SK-N-SH (cell line): Measurements from ENCODE around the gene NFKB1. TPM values are rescaled to one million over a fixed set of nuclear protein-coding genes. Genes with fewer than 3 reads are reported as not detected.

Source experiments
- CTCF ChIA-PET: fragments of 300-600, 350-600 bp; formaldehyde crosslinking; extraction: SDS; loops from one replicate; lab custom pipeline; 2021; lab: Yijun Ruan, JAX
- POLR2A ChIA-PET: fragments of 350-600 bp; sonication (Branson Sonifier 250); formaldehyde crosslinking; extraction: SDS; loops from one replicate; lab custom pipeline; 2020; ENCODE audit warnings: antibody characterized with exemption, inconsistent platforms; lab: Yijun Ruan, JAX
- DNase-seq: peaks from one replicate; pipeline ENCODE4 v3.0.0; 2012
- H2AFZ ChIP-seq: fragments of 200-600 bp; sonication (generic); 2 replicates; pipeline ENCODE4 v1.8.1; 2016; ENCODE audit warnings: antibody characterized with exemption, mild to moderate bottlenecking, low read depth
- H3F3A ChIP-seq: fragments of 200-600 bp; sonication (generic); replicated peaks from 2 replicates; pipeline ENCODE3; 2016; ENCODE audit warnings: antibody characterized with exemption, mild to moderate bottlenecking; ENCODE audit not compliant: insufficient read depth
- H3K27ac ChIP-seq, 2 experiments: fragments of 200-500 bp in 1 of 2; fragments of 200-600 bp in 1 of 2; sonication (Bioruptor generic) in 1 of 2; sonication (generic), shearing (Covaris generic) in 1 of 2; 2 replicates each; pipeline versions ENCODE4 v1.5.1 to v1.6.1; 2014 to 2016; ENCODE audit warnings: low read depth in 2 of 2, inconsistent platforms in 1 of 2, low read length in 1 of 2, mild to moderate bottlenecking in 1 of 2, mixed read lengths in 1 of 2
- H3K27me3 ChIP-seq: fragments of 200-600 bp; sonication (generic), shearing (Covaris generic); 2 replicates; pipeline ENCODE4 v1.6.1; 2016; ENCODE audit warnings: mixed run types; ENCODE audit not compliant: insufficient read depth
- H3K36me3 ChIP-seq, 2 experiments: fragments of 200-500 bp in 1 of 2; fragments of 200-600 bp in 1 of 2; sonication (Bioruptor generic) in 1 of 2; sonication (generic) in 1 of 2; replicated peaks in 1 of 2; 2 replicates each; pipeline versions ENCODE3 to v1.5.1; 2014 to 2016; ENCODE audit warnings: low read length in 1 of 2, mild to moderate bottlenecking in 1 of 2; ENCODE audit not compliant: insufficient read depth in 2 of 2, control insufficient read depth in 1 of 2
- H3K4me1 ChIP-seq, 2 experiments: fragments of 200-500 bp in 1 of 2; fragments of 200-600 bp in 1 of 2; sonication (Bioruptor generic) in 1 of 2; sonication (generic), shearing (Covaris generic) in 1 of 2; 2 replicates each; pipeline versions ENCODE4 v1.5.1 to v1.6.1; 2014 to 2016; ENCODE audit warnings: low read depth in 1 of 2, low read length in 1 of 2, mixed run types in 1 of 2; ENCODE audit not compliant: insufficient read depth in 2 of 2, control insufficient read depth in 1 of 2
- H3K4me2 ChIP-seq: fragments of 200-600 bp; sonication (generic), shearing (Covaris generic); 2 replicates; pipeline ENCODE4 v1.6.1; 2017; ENCODE audit warnings: mixed run types
- H3K4me3 ChIP-seq, 2 experiments: fragments of 200-500 bp in 1 of 2; fragments of 200-600 bp in 1 of 2; sonication (Bioruptor generic) in 1 of 2; sonication (generic), shearing (Covaris generic) in 1 of 2; 2 replicates each; pipeline versions ENCODE4 v1.5.1 to v1.8.1; 2014 to 2016; ENCODE audit warnings: low read depth in 2 of 2, inconsistent platforms in 1 of 2, low read length in 1 of 2, mild to moderate bottlenecking in 1 of 2, mixed read lengths in 1 of 2, moderate library complexity in 1 of 2
- H3K79me2 ChIP-seq: fragments of 200-600 bp; sonication (generic); 2 replicates; pipeline ENCODE4 v1.8.1; 2017; ENCODE audit warnings: mild to moderate bottlenecking; ENCODE audit not compliant: insufficient read depth
- H3K9ac ChIP-seq: fragments of 200-600 bp; sonication (generic); 2 replicates; pipeline ENCODE4 v1.6.1; 2017; ENCODE audit warnings: mixed run types
- H3K9me2 ChIP-seq: fragments of 200-600 bp; sonication (generic); 2 replicates; pipeline ENCODE4 v1.6.1; 2017; ENCODE audit warnings: mixed run types
- H3K9me3 ChIP-seq: fragments of 200-600 bp; sonication (generic); 2 replicates; pipeline ENCODE4 v1.6.1; 2017; ENCODE audit warnings: mixed run types, mild to moderate bottlenecking, moderate library complexity
- H4K20me1 ChIP-seq: fragments of 200-600 bp; sonication (generic); 2 replicates; pipeline ENCODE4 v1.6.1; 2017; ENCODE audit warnings: mild to moderate bottlenecking, mixed run types; ENCODE audit not compliant: insufficient read depth
- CTCF ChIP-seq: fragments of 200-600 bp; sonication (generic); IDR thresholded peaks from 2 replicates; pipeline ENCODE4 v1.6.1; 2017; ENCODE audit warnings: antibody characterized with exemption, mild to moderate bottlenecking, moderate library complexity
- ELF1 ChIP-seq: IDR thresholded peaks from 2 replicates; pipeline ENCODE4 v1.4.0; 2012
- EP300 ChIP-seq, 2 experiments: IDR thresholded peaks; 2 replicates each; pipeline versions ENCODE4 v1.4.0 to v1.6.1; 2012; ENCODE audit warnings: borderline replicate concordance in 1 of 2, low read depth in 1 of 2, low read length in 1 of 2
- EZH2phosphoT487 ChIP-seq: fragments of 200-600 bp; sonication (generic); IDR thresholded peaks from 2 replicates; pipeline ENCODE4 v1.6.1; 2017; ENCODE audit warnings: low read depth, mixed run types, mild to moderate bottlenecking, antibody characterized with exemption, moderate library complexity, borderline replicate concordance
- FOSL2 ChIP-seq: IDR thresholded peaks from 2 replicates; pipeline ENCODE4 v1.4.0; 2012; ENCODE audit warnings: low read depth, mild to moderate bottlenecking, moderate library complexity, borderline replicate concordance
- FOXJ3 ChIP-seq: sonication (generic); formaldehyde crosslinking; IDR thresholded peaks from 2 replicates; pipeline ENCODE4 v1.5.1; 2020; ENCODE audit warnings: mild to moderate bottlenecking, missing genetic modification reagents
- FOXM1 ChIP-seq: IDR thresholded peaks from 2 replicates; pipeline ENCODE4 v1.4.0; 2012; ENCODE audit warnings: low read depth, mild to moderate bottlenecking
- GABPA ChIP-seq: IDR thresholded peaks from 2 replicates; pipeline ENCODE4 v1.4.0; 2012; ENCODE audit warnings: low read depth, mild to moderate bottlenecking
- GATA2 ChIP-seq: sonication (generic); formaldehyde crosslinking; IDR thresholded peaks from 2 replicates; pipeline ENCODE4 v1.5.0; 2020; ENCODE audit warnings: mild to moderate bottlenecking, missing genetic modification reagents
- MEF2A ChIP-seq: IDR thresholded peaks from 2 replicates; pipeline ENCODE4 v1.4.0; 2012; ENCODE audit warnings: low read depth, borderline replicate concordance
- MXI1 ChIP-seq: IDR thresholded peaks from 2 replicates; pipeline ENCODE4 v1.6.1; 2012; ENCODE audit warnings: mild to moderate bottlenecking, low read depth, low read length, improper control_type of control experiment
- NRF1 ChIP-seq: IDR thresholded peaks from 2 replicates; pipeline ENCODE4 v1.6.1; 2012; ENCODE audit warnings: low read depth, mild to moderate bottlenecking, low read length
- PBX3 ChIP-seq: IDR thresholded peaks from 2 replicates; pipeline ENCODE4; 2012
- RAD21 ChIP-seq: IDR thresholded peaks from 2 replicates; pipeline ENCODE4 v1.6.1; 2012; ENCODE audit warnings: mild to moderate bottlenecking, low read length
- RCOR1 ChIP-seq: fragments of 150-350 bp; IDR thresholded peaks from 2 replicates; pipeline ENCODE4 v1.6.1; 2017; ENCODE audit warnings: antibody characterized with exemption, low read length
- REST ChIP-seq: IDR thresholded peaks from 2 replicates; pipeline ENCODE4 v1.6.1; 2012; ENCODE audit warnings: mild to moderate bottlenecking, low read depth, low read length, moderate library complexity
- RFX5 ChIP-seq: IDR thresholded peaks from 2 replicates; pipeline ENCODE4 v1.6.1; 2012; ENCODE audit warnings: mild to moderate bottlenecking, improper control_type of control experiment, low read length
- RXRA ChIP-seq: IDR thresholded peaks from 2 replicates; pipeline ENCODE4 v1.4.0; 2012; ENCODE audit warnings: low read depth, mild to moderate bottlenecking, borderline replicate concordance
- SIN3A ChIP-seq: IDR thresholded peaks from 2 replicates; pipeline ENCODE4 v1.6.1; 2012; ENCODE audit warnings: low read depth, mild to moderate bottlenecking, low read length, moderate library complexity, borderline replicate concordance
- SMC3 ChIP-seq: IDR thresholded peaks from 2 replicates; pipeline ENCODE4 v1.6.1; 2012; ENCODE audit warnings: low read depth, low read length, improper control_type of control experiment
- TAF1 ChIP-seq: IDR thresholded peaks from 2 replicates; pipeline ENCODE4 v1.6.1; 2012; ENCODE audit warnings: low read depth, mild to moderate bottlenecking, low read length, moderate library complexity, borderline replicate concordance
- YY1 ChIP-seq: IDR thresholded peaks from 2 replicates; pipeline ENCODE4 v1.4.0; 2012; ENCODE audit warnings: low read depth, mild to moderate bottlenecking
- WGBS: methylation state at CpG from one replicate; pipeline ENCODE4 v1.1.6; 2017; ENCODE audit warnings: low lambda C conversion rate; 5-methylcytosine and 5-hydroxymethylcytosine counted together
- polyA plus RNA-seq, 3 experiments: library from polyadenylated mRNA; depleted of rRNA; stranded (reverse); fragments of >200 nt; gene quantifications; 2 replicates each; pipeline ENCODE4 v1.2.3, GENCODE V29; 2012
- TF ChIP-seq, protein P1 (sequence below): fragments of 150-350 bp; IDR thresholded peaks from 2 replicates; pipeline ENCODE4 v1.6.1; 2016; ENCODE audit warnings: mild to moderate bottlenecking, low read depth, low read length

Gene NFKB1
- polyA plus RNA-seq, 1 of the 3 experiments (the other 2 are of a cell fraction): 14.1 TPM

DNA sequence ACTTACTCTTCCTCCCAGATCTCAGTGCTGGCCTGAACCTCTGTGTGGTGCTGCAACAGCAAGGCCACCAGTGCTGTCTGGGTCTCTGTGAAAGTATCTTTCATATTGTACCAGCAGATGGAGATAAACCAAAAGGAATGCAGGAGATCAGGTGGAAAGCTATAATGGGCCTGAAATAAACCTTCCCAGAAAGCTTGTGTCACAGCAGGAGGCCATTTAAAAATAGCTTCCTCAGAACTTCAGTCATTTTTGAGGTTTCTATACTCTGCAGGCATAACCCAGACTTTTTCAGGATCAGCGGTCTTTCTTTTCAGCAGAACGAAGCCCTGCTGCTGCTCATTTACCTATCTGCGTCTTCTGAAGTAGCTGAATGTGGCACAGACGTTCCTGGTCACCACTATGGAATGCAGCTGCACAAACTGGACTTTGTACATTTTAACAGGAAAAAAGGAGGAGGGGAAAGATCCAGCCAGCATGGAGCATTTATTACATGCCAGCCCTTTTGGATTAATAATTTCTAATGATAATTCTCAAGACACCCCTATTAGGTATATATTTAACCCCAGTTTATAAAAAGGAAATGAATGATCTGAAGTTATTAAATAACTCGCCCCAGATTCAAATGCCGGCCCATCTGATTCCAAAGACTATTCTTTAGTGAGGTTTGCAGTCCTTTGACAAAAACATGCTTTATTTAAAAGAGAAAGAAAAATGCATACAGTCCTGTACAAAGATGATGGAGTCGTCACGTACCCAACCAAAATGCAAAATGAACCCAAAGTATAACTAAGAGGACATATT, 119.7 kb downstream of the NFKB1 start:
- Histone ChIP-seq H3K36me3 (peaks cover 0 to 13% of the 10 kb centered on the region in 2 experiments), H3K9ac (no peak overlapping the region), H4K20me1 (no peaks in the 10 kb centered on the region), H3F3A (peaks cover 11% of the 10 kb centered on the region), H3K79me2 (no peaks in the 10 kb centered on the region), H3K4me1 (peaks cover 0 to 8% of the 10 kb centered on the region in 2 experiments; a peak in 2 of 4 replicates), H3K4me2 (peak overlapping the region; percentile 50; the same call in 1 of the 2 replicates), H3K27ac (peak overlapping the region; percentile 54 to 58; a peak in 3 of 4 replicates), H3K9me2 (no peaks in the 10 kb centered on the region), H2AFZ (peak overlapping the region; percentile 77; the same call in 1 of the 2 replicates), H3K4me3 (peak overlapping the region; percentile 26 to 37; a peak in 2 of 4 replicates), H3K9me3 (no peaks in the 10 kb centered on the region), H3K27me3 (no peaks in the 10 kb centered on the region)
- ChIA-PET POLR2A (no interaction called here), CTCF (interaction anchor here (0.6 to 1.9 kb wide), 11 partner anchors 10 to 478 kb away, joined by 3 to 18 read pairs (median 4); partner anchors contain the start of genes BDH2 and MANBA)
- WGBS: 44% methylated on average over 8 of the region's 8 CpGs
- peak; percentile 33 for DNase-seq
- TF ChIP-seq SIN3A: no peak
- TF ChIP-seq FOSL2: peak; percentile 28; the same call in 1 of the 2 replicates
- TF ChIP-seq SMC3: peak; percentile 73
- TF ChIP-seq FOXM1: no peak
- TF ChIP-seq PBX3: 0 out of 2 replicates have a peak, but pooled peaks have one; percentile 7
- TF ChIP-seq, protein P1, sequence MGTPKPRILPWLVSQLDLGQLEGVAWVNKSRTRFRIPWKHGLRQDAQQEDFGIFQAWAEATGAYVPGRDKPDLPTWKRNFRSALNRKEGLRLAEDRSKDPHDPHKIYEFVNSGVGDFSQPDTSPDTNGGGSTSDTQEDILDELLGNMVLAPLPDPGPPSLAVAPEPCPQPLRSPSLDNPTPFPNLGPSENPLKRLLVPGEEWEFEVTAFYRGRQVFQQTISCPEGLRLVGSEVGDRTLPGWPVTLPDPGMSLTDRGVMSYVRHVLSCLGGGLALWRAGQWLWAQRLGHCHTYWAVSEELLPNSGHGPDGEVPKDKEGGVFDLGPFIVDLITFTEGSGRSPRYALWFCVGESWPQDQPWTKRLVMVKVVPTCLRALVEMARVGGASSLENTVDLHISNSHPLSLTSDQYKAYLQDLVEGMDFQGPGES: no peak
- no peak for TF ChIP-seq GATA2 (CRISPR knock-in tag)
- no peak for TF ChIP-seq NRF1
- no peak for TF ChIP-seq TAF1
- no peak for TF ChIP-seq MXI1
- TF ChIP-seq RXRA: no peak
- no peak for TF ChIP-seq EZH2phosphoT487
- no peak for TF ChIP-seq GABPA
- TF ChIP-seq EP300 (IDR thresholded peaks at IDR 0.05; ENCODE audit: borderline replicate concordance in 1 of 2, low read depth in 1 of 2, low read length in 1 of 2): no peak
- TF ChIP-seq REST: no peak
- peak; percentile 36; the same call in 1 of the 2 replicates for TF ChIP-seq YY1
- TF ChIP-seq ELF1: no peak
- TF ChIP-seq RFX5: no peak
- peak; percentile 70 for TF ChIP-seq CTCF
- TF ChIP-seq RCOR1: no peak
- peak; percentile 75 for TF ChIP-seq RAD21
- no peak for TF ChIP-seq FOXJ3 (CRISPR knock-in tag)
- TF ChIP-seq MEF2A: peak; percentile 66; the same call in 1 of the 2 replicates
